Ureter (tissue), 1 donor: Measurements from ENCODE around the gene CDRT15. TPM values are rescaled to one million over a fixed set of nuclear protein-coding genes. Genes with fewer than 3 reads are reported as not detected.

Experiments
- total RNA-seq: library from RNA; stranded (reverse); gene quantifications from one replicate; pipeline ENCODE4 v1.2.4, GENCODE V29; 2023
- donor health status: DM: yes; HTN: yes; CAD: no.

Gene CDRT15
- total RNA-seq, 1 donor from 2014 or later: not detected

Other genes with a start within 250 kb of the CDRT15 start
- 24.9 TPM for gene COX10, start 167.4 kb downstream of the CDRT15 start, total RNA-seq
- gene HS3ST3B1, start 64.2 kb upstream of the CDRT15 start, total RNA-seq: 1.8 TPM